ENCODE measurements around the gene WDR7. TPM values are rescaled to one million over a fixed set of nuclear protein-coding genes. Genes with fewer than 3 reads are reported as not detected.

The WDR7 gene
- total RNA-seq, 2 donors from 2014 or later: 19.7 to 29.0 TPM

GRCh38 chr18:57063601-57064103, 412.5 kb downstream of the WDR7 start:
- H3K27ac ChIP-seq: no peak overlapping the region
- no peaks in the 10 kb centered on the region for H3K4me1 ChIP-seq (replicated peaks)
- no peak for TF ChIP-seq POLR2A (IDR thresholded peaks at IDR 0.05)
- no peak for TF ChIP-seq CTCF (IDR thresholded peaks at IDR 0.05)
- no peak for TF ChIP-seq POLR2AphosphoS5 (IDR thresholded peaks at IDR 0.05)
- H3K9me3 ChIP-seq: no peaks in the 10 kb centered on the region
- intact Hi-C loops (cut with DNase I): no loop called here
- H3K27me3 ChIP-seq (replicated peaks; ENCODE audit: insufficient read depth): no peaks in the 10 kb centered on the region
- H3K36me3 ChIP-seq: no peaks in the 10 kb centered on the region
- 69% methylated on average over 3 of the region's 3 CpGs for WGBS
- no peak for DNase-seq (ENCODE audit: low spot score)
- H3K4me3 ChIP-seq: no peak overlapping the region

- WGBS: 65% methylated on average over 9 of the region's 9 CpGs
- Histone ChIP-seq H3K9me3 (no peaks in the 10 kb centered on the region), H3K4me3 (no peak overlapping the region), H3K4me1 (replicated peaks) (no peaks in the 10 kb centered on the region), H3K27ac (no peak overlapping the region), H3K27me3 (replicated peaks; ENCODE audit: insufficient read depth) (no peaks in the 10 kb centered on the region), H3K36me3 (no peaks in the 10 kb centered on the region)
- intact Hi-C loops (cut with DNase I): no loop called here
- DNase-seq (ENCODE audit: low spot score): no peak
- TF ChIP-seq CTCF (IDR thresholded peaks at IDR 0.05) (no peak), POLR2A (IDR thresholded peaks at IDR 0.05) (no peak), POLR2AphosphoS5 (IDR thresholded peaks at IDR 0.05) (no peak)
Measured at GRCh38 chr18:57073501-57074187, 422.5 kb downstream of the WDR7 start.

GRCh38 chr18:57075716-57076400, 424.7 kb downstream of the WDR7 start:
- intact Hi-C loops (cut with DNase I): no loop called here
- WGBS: 55% methylated on average over 17 of the region's 17 CpGs
- Histone ChIP-seq H3K27ac (no peak overlapping the region), H3K4me1 (replicated peaks) (no peaks in the 10 kb centered on the region), H3K4me3 (no peak overlapping the region), H3K27me3 (replicated peaks; ENCODE audit: insufficient read depth) (no peaks in the 10 kb centered on the region), H3K9me3 (no peaks in the 10 kb centered on the region), H3K36me3 (no peaks in the 10 kb centered on the region)
- DNase-seq (ENCODE audit: low spot score): no peak
- TF ChIP-seq CTCF (IDR thresholded peaks at IDR 0.05) (no peak), POLR2A (IDR thresholded peaks at IDR 0.05) (no peak)

- DNase-seq (ENCODE audit: low spot score): no peak
- Histone ChIP-seq H3K9me3 (no peaks in the 10 kb centered on the region), H3K36me3 (no peaks in the 10 kb centered on the region), H3K27me3 (replicated peaks; ENCODE audit: insufficient read depth) (no peaks in the 10 kb centered on the region), H3K4me1 (replicated peaks) (no peaks in the 10 kb centered on the region), H3K27ac (no peak overlapping the region), H3K4me3 (no peak overlapping the region)
- WGBS: 75% methylated on average over 13 of the region's 13 CpGs
- TF ChIP-seq POLR2A (IDR thresholded peaks at IDR 0.05) (no peak), POLR2AphosphoS5 (IDR thresholded peaks at IDR 0.05) (no peak), CTCF (IDR thresholded peaks at IDR 0.05) (no peak)
- intact Hi-C loops (cut with DNase I): no loop called here
Measured at GRCh38 chr18:57077005-57077765, 426.0 kb downstream of the WDR7 start.

All from prostate gland (tissue), 2 donors.